ENCODE results near the gene MARCHF9.

The MARCHF9 gene

DNA sequence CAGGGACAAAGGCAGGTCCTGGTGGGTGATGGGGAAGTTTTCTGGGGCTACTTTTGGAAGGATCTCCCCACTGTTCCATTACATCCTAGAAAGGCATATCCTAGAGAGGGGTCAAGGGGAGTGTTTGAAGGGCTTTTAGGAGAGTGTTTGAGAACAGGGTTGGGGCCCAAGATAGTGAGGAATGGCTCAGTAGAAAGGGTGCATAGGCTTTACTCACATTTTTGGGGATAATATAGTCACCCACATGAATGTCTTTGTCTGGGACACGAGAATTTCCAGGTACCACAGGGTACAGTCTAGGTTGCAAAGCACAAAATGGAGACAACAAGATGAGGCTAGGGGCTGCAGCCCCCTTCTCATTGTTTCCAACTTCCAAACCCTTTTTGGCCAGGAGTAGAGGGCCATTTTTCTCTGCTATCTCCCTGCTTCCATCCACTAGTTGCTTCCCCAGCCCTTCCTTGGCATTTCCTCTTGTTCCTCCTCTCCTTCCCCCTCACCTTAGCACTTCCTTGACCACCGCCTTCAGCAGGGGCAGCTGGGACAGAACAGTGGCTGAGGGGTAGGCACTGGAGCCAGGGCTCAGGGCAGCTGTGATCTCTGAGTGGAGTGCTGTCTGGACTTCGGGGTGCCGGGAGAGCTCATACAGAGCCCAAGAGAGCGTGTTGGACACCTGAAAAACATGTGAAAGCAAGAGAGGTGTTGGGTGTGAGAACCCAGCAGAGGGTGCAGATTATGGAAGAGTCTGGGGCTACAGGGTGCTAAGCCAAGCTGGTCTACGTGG lies 9.2 kb downstream of the MARCHF9 start:
- H3K4me3 ChIP-seq (ENCODE audit: low read depth, low read length): no peak overlapping the region
- TF ChIP-seq, protein P1, sequence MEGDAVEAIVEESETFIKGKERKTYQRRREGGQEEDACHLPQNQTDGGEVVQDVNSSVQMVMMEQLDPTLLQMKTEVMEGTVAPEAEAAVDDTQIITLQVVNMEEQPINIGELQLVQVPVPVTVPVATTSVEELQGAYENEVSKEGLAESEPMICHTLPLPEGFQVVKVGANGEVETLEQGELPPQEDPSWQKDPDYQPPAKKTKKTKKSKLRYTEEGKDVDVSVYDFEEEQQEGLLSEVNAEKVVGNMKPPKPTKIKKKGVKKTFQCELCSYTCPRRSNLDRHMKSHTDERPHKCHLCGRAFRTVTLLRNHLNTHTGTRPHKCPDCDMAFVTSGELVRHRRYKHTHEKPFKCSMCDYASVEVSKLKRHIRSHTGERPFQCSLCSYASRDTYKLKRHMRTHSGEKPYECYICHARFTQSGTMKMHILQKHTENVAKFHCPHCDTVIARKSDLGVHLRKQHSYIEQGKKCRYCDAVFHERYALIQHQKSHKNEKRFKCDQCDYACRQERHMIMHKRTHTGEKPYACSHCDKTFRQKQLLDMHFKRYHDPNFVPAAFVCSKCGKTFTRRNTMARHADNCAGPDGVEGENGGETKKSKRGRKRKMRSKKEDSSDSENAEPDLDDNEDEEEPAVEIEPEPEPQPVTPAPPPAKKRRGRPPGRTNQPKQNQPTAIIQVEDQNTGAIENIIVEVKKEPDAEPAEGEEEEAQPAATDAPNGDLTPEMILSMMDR (IDR thresholded peaks at IDR 0.05; ENCODE audit: control insufficient read depth, extremely low read depth, insufficient read depth): no peak
- DNase-seq (ENCODE audit: low read depth): no peak

DNA sequence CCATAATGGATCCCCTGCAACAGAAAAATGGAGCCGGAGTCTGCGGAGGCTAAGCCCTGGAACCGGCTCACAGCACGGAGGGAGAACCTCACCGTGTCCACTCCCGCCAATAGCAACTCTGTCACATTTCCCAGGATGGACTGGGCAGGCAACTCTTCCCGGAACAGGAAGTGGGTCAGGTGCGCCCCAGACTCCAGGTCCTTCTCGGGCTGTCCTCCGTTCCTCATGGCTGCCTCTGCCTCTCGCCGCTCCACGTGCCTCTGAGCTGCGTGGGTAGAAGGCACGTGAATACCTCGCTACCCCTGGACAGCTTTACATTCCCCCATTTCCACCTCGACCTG lies 9.7 kb downstream of the MARCHF9 start:
- DNase-seq (ENCODE audit: low read depth): no peak
- peak overlapping the region; percentile 25 for H3K4me3 ChIP-seq (ENCODE audit: low read depth, low read length)
- TF ChIP-seq, protein P1 (IDR thresholded peaks at IDR 0.05; ENCODE audit: control insufficient read depth, extremely low read depth, insufficient read depth): no peak

DNA sequence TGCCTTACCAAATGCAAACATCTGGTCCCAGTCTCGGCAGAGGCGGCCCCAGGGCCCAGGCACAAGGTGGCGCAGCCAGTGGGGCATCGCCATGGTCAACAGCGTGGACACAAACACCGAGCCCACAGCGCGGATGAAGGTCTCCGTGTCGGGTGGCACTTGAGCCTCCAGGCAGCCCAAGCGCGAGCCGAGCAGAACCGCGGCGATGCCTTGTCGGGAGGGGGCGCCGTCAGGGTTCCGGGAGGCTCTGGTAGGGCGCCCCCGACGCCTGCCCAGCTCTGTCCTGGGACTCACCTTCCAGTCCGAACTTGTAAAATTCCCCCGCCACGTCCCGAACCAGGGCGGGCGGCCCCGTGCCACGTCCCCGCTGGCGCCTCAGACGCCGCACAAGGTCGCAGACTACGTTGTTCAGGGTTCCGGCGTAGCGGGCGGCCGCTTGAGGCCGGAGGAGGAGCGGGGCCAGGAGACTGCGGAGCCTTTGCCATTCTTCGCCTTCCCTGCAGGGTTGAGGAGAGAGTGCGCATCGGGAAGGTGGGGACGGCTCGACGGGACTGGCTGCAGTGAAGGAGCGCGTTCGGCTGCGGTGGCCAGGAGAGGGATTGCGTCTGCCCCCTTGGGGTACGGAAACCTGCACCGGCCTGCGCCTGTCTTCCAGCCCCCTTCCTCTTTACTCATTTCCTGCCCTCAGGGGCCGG lies 10.2 kb downstream of the MARCHF9 start:
- no peak for DNase-seq (ENCODE audit: low read depth)
- H3K4me3 ChIP-seq (ENCODE audit: low read depth, low read length): peak overlapping the region; percentile 25
- TF ChIP-seq, protein P1 (IDR thresholded peaks at IDR 0.05; ENCODE audit: control insufficient read depth, extremely low read depth, insufficient read depth): 0 out of 2 replicates have a peak, but pooled peaks have one; percentile 23

DNA sequence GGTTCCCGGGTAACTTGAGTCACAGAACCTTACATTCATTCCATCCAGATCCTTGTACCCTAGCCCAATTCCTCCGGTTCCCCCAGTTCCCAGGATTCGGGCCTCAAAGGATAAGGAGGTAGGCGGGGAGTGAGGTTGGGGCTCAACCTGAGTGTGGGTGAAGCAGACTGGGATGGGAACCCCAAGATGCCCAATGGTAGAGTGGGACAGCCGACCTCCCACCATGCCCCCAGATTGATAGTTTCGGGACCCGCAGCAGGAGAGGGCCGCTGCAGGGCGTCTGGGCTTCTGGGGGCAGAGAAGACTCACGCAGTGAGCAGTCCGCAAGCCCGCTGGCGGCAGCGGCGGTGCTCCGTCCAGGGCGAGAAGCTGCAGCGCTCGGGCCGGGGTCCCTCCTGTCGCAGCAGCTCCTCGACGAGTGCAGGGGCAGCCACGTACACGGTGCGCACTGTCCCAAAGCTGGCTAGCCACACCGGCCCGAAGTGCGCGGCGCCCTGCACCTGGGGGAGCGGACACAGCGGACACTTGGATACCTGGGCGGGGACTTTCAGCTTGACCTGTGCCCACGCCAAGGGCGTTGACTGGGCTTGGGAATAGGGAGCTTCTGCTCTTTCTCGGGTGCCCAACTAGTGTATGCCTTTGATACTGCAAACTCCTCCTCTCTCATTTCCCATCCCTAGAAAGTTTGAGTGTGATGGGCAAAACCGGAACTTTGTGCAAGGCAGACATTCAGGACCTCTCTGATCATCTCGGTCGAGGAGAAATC lies 11.0 kb downstream of the MARCHF9 start:
- TF ChIP-seq, protein P1 (IDR thresholded peaks at IDR 0.05; ENCODE audit: control insufficient read depth, extremely low read depth, insufficient read depth): no peak
- H3K4me3 ChIP-seq (ENCODE audit: low read depth, low read length): peak overlapping the region; percentile 17
- DNase-seq (ENCODE audit: low read depth): no peak

DNA sequence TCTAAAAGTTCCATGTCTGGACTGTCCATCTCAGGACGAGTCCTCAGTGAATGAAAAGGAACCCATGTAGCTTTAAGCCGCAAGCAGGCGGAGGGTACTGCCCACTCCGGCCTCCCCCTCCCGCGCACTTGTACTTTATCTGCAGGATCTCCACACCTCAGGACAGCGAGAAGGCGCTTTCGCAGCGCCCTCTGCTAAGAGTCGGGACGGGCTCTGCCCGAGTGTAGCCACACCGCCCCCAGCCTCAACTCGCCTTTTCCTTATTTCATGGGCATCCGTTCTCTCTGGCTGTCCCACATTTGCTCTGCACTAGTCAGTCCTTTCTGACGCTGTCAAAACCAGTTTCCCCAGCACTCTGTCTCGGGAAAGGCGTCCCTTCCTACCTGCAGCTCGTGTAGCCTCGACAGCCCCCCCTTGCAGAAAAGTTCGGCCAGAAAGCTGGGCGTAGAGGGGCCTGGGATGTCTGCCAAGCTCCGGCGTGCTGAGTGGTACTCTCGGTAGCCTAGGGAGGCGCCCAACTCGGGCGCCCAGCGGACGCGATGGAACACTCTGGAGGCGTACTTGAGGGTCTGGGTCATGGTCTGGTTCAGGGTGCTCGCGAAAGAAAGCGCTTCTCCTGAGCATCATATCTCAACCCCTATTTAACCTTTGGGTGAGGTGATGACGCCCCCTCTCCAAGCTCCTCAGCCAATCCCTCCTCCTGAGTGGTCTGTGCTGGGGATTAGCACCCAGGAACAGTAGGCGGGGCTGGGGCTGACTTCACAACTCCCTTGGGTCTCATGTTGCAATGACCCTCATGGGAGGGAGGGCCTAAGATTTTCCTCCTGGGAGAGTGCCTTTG lies 11.8 kb downstream of the MARCHF9 start, which contains the start of gene CYP27B1:
Gene CYP27B1 (minus strand): TSS at position 615 of the 841 bp plus-strand sequence. CDS start 37 bp downstream, at position 578.
- peak within 1 kb of the TSS; percentile 17 for H3K4me3 ChIP-seq (ENCODE audit: low read depth, low read length)
- DNase-seq (ENCODE audit: low read depth): no peak
- TF ChIP-seq, protein P1 (IDR thresholded peaks at IDR 0.05; ENCODE audit: control insufficient read depth, extremely low read depth, insufficient read depth): no peak; the same call in 1 of the 2 replicates

DNA sequence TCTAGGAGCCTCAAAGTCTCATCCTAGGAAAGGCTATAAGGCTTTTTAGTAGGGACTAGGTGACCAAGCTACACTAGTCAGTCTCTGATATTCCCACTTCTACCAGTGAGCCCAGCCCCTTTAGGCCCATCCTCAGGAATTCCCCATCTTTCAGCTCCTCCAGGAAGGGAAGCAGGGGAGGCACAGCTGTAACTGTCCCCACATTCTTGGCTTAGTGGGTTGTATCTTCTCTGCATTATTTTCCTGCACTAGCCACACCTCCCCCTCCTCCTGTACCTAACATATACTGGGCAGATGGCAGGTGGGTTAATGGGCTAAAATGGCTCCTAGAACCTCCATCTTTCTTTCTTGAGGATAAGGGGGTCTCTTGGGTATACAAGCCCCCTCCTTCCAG lies 12.4 kb downstream of the MARCHF9 start:
- H3K4me3 ChIP-seq (ENCODE audit: low read depth, low read length): no peak overlapping the region
- TF ChIP-seq, protein P1 (IDR thresholded peaks at IDR 0.05; ENCODE audit: control insufficient read depth, extremely low read depth, insufficient read depth): no peak
- no peak for DNase-seq (ENCODE audit: low read depth)

Measured in LNCaP clone FGC (cell line).